ENCODE data around the gene SANBR. TPM values are rescaled to one million over a fixed set of nuclear protein-coding genes. Genes with fewer than 3 reads are reported as not detected.

Gene SANBR
- total and polyA plus RNA-seq, 2 of the 13 experiments (the other 11 are each of a cell fraction or from before 2014, with no cell fraction given): 9.8 to 20.9 TPM

DNA sequence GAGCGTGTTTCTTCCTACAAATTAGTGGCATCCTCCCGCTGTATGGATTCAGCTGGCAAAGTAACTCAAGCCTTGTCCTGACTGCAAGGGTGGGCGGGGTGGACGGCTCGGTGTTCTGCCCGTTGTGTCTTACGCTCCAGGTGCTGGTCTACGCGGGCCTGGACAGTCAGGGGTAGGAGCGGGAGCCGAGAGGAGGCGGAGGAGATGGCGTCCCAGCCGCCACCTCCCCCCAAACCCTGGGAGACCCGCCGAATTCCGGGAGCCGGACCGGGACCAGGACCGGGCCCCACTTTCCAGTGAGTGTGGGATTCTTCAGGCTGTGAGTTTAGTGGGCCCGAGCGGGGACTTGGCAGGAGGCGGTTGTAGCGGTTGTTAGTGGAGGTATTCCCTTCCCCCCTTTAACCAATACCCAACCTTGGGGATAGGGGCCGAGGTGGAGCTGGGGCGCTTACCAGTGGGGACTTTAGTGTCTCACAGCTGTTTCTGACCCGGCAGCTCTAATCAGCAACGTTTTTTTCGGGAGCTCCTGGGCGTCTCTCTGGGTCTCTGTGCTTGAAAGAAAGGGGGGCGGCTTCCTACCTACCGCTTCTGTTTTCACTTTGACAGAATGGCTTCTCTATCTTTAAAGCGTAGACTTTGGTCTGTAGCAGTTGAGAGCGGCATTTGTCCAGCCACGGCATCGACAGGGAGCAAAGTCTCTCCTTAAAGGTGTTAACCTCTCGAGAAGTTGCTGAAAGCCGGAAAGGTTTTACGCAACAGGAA lies 47.9 kb upstream of the SANBR start, which contains the start of the genes PEX13 and PUS10 (continued):
- TF ChIP-seq MATR3 (CRISPR knock-in tag; IDR thresholded peaks at IDR 0.05) (no peak), ZNF101 (CRISPR knock-in tag; IDR thresholded peaks at IDR 0.05; ENCODE audit: borderline replicate concordance, low read depth) (0 out of 2 replicates have a peak, but pooled peaks have one; percentile 38), ZNF460 (CRISPR knock-in tag; IDR thresholded peaks at IDR 0.05; ENCODE audit: borderline replicate concordance) (no peak; the same call in 1 of the 2 replicates), RORA (CRISPR knock-in tag; IDR thresholded peaks at IDR 0.05) (no peak), CC2D1A (CRISPR knock-in tag; IDR thresholded peaks at IDR 0.05) (no peak), MXI1 (IDR thresholded peaks at IDR 0.05; ENCODE audit: borderline replicate concordance, low read depth, low read length) (peak; percentile 58; the same call in 2 of the 3 replicates), CEBPB (IDR thresholded peaks at IDR 0.05; ENCODE audit: borderline replicate concordance, low read depth, low read length) (peak; percentile 100), ZNF292 (CRISPR knock-in tag; IDR thresholded peaks at IDR 0.05; ENCODE audit: borderline replicate concordance, low read depth) (no peak), NFKBIZ (CRISPR knock-in tag; IDR thresholded peaks at IDR 0.05) (peak; percentile 95), ZNF253 (CRISPR knock-in tag; IDR thresholded peaks at IDR 0.05; ENCODE audit: borderline replicate concordance) (peak; percentile 88; the same call in 1 of the 2 replicates), ZNF501 (CRISPR knock-in tag; IDR thresholded peaks at IDR 0.05) (peak; percentile 88), ZNF670 (CRISPR knock-in tag; IDR thresholded peaks at IDR 0.05; ENCODE audit: borderline replicate concordance) (no peak), ZNF607 (CRISPR knock-in tag; IDR thresholded peaks at IDR 0.05; ENCODE audit: borderline replicate concordance) (peak; percentile 88; the same call in 1 of the 2 replicates), NKX3-1 (CRISPR knock-in tag; IDR thresholded peaks at IDR 0.05) (peak; percentile 83; the same call in 1 of the 2 replicates)
- TF ChIP-seq, protein P1, sequence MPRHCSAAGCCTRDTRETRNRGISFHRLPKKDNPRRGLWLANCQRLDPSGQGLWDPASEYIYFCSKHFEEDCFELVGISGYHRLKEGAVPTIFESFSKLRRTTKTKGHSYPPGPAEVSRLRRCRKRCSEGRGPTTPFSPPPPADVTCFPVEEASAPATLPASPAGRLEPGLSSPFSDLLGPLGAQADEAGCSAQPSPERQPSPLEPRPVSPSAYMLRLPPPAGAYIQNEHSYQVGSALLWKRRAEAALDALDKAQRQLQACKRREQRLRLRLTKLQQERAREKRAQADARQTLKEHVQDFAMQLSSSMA (CRISPR knock-in tag; IDR thresholded peaks at IDR 0.05): peak; percentile 45; the same call in 1 of the 2 replicates
- TF ChIP-seq, protein P2, sequence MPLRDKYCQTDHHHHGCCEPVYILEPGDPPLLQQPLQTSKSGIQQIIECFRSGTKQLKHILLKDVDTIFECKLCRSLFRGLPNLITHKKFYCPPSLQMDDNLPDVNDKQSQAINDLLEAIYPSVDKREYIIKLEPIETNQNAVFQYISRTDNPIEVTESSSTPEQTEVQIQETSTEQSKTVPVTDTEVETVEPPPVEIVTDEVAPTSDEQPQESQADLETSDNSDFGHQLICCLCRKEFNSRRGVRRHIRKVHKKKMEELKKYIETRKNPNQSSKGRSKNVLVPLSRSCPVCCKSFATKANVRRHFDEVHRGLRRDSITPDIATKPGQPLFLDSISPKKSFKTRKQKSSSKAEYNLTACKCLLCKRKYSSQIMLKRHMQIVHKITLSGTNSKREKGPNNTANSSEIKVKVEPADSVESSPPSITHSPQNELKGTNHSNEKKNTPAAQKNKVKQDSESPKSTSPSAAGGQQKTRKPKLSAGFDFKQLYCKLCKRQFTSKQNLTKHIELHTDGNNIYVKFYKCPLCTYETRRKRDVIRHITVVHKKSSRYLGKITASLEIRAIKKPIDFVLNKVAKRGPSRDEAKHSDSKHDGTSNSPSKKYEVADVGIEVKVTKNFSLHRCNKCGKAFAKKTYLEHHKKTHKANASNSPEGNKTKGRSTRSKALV (CRISPR knock-in tag; IDR thresholded peaks at IDR 0.05): peak; percentile 92; the same call in 1 of the 2 replicates
- TF ChIP-seq, protein P3, sequence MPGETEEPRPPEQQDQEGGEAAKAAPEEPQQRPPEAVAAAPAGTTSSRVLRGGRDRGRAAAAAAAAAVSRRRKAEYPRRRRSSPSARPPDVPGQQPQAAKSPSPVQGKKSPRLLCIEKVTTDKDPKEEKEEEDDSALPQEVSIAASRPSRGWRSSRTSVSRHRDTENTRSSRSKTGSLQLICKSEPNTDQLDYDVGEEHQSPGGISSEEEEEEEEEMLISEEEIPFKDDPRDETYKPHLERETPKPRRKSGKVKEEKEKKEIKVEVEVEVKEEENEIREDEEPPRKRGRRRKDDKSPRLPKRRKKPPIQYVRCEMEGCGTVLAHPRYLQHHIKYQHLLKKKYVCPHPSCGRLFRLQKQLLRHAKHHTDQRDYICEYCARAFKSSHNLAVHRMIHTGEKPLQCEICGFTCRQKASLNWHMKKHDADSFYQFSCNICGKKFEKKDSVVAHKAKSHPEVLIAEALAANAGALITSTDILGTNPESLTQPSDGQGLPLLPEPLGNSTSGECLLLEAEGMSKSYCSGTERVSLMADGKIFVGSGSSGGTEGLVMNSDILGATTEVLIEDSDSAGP (CRISPR knock-in tag; IDR thresholded peaks at IDR 0.05; ENCODE audit: borderline replicate concordance): peak; percentile 90
- TF ChIP-seq, protein P4, sequence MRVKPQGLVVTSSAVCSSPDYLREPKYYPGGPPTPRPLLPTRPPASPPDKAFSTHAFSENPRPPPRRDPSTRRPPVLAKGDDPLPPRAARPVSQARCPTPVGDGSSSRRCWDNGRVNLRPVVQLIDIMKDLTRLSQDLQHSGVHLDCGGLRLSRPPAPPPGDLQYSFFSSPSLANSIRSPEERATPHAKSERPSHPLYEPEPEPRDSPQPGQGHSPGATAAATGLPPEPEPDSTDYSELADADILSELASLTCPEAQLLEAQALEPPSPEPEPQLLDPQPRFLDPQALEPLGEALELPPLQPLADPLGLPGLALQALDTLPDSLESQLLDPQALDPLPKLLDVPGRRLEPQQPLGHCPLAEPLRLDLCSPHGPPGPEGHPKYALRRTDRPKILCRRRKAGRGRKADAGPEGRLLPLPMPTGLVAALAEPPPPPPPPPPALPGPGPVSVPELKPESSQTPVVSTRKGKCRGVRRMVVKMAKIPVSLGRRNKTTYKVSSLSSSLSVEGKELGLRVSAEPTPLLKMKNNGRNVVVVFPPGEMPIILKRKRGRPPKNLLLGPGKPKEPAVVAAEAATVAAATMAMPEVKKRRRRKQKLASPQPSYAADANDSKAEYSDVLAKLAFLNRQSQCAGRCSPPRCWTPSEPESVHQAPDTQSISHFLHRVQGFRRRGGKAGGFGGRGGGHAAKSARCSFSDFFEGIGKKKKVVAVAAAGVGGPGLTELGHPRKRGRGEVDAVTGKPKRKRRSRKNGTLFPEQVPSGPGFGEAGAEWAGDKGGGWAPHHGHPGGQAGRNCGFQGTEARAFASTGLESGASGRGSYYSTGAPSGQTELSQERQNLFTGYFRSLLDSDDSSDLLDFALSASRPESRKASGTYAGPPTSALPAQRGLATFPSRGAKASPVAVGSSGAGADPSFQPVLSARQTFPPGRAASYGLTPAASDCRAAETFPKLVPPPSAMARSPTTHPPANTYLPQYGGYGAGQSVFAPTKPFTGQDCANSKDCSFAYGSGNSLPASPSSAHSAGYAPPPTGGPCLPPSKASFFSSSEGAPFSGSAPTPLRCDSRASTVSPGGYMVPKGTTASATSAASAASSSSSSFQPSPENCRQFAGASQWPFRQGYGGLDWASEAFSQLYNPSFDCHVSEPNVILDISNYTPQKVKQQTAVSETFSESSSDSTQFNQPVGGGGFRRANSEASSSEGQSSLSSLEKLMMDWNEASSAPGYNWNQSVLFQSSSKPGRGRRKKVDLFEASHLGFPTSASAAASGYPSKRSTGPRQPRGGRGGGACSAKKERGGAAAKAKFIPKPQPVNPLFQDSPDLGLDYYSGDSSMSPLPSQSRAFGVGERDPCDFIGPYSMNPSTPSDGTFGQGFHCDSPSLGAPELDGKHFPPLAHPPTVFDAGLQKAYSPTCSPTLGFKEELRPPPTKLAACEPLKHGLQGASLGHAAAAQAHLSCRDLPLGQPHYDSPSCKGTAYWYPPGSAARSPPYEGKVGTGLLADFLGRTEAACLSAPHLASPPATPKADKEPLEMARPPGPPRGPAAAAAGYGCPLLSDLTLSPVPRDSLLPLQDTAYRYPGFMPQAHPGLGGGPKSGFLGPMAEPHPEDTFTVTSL (CRISPR knock-in tag; IDR thresholded peaks at IDR 0.05; ENCODE audit: borderline replicate concordance): peak; percentile 89; the same call in 1 of the 2 replicates
